ENCODE data around the gene CD37.

GRCh38 chr19:49324801-49325576, 10.2 kb upstream of the CD37 start, which contains the start of gene SLC6A16:
- TF ChIP-seq POLR2A (IDR thresholded peaks at IDR 0.05) = no peak
- no peak for TF ChIP-seq CTCF (IDR thresholded peaks at IDR 0.05)
